ENCODE results near the gene CDC6.

DNA sequence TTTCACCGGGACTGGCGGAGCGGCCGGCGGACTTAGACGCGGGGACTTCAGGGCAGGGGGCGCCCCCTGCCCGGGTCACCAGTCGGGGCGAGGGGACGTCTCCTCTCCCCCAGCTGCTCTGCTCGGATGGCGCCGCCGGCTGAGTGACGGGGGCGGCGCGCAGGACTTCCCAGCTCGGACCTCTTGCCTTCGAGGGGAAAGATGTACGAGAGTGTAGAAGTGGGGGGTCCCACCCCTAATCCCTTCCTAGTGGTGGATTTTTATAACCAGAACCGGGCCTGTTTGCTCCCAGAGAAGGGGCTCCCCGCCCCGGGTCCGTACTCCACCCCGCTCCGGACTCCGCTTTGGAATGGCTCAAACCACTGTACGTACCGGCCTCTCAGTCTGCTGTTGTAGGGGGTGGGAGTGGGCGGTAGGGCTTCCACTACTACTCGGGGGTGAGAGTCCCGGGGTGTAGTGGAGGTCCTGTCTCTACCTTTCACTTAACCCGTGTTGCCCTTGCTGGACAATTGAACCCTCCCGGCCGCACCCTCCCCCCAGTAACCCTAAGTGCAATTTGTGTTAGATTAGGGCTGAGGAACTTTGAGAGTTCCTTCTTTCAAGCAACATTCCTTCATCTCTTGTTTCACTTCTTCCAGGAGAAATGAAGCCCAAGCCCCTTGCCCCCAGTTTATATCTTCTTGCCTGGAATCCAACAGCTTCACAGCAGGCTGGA, 55.0 kb downstream of the CDC6 start:
- TF ChIP-seq CTCF (IDR thresholded peaks at IDR 0.05), result no peak
- no peak for TF ChIP-seq EZH2 (IDR thresholded peaks at IDR 0.05; ENCODE audit: borderline replicate concordance, insufficient read depth, low read depth, low read length, poor library complexity, severe bottlenecking)

Data from B cell (primary cell).